ENCODE results near the gene LRRC36. TPM values are rescaled to one million over a fixed set of nuclear protein-coding genes. Genes with fewer than 3 reads are reported as not detected.
A peak's percentile ranks its signal among the peaks of the same experiment; 100 is the strongest.

LRRC36 gene
- total RNA-seq, 3 donors from 2014 or later (not counting 1 experiment from before 2014, with no cell fraction given): not detected

DNA sequence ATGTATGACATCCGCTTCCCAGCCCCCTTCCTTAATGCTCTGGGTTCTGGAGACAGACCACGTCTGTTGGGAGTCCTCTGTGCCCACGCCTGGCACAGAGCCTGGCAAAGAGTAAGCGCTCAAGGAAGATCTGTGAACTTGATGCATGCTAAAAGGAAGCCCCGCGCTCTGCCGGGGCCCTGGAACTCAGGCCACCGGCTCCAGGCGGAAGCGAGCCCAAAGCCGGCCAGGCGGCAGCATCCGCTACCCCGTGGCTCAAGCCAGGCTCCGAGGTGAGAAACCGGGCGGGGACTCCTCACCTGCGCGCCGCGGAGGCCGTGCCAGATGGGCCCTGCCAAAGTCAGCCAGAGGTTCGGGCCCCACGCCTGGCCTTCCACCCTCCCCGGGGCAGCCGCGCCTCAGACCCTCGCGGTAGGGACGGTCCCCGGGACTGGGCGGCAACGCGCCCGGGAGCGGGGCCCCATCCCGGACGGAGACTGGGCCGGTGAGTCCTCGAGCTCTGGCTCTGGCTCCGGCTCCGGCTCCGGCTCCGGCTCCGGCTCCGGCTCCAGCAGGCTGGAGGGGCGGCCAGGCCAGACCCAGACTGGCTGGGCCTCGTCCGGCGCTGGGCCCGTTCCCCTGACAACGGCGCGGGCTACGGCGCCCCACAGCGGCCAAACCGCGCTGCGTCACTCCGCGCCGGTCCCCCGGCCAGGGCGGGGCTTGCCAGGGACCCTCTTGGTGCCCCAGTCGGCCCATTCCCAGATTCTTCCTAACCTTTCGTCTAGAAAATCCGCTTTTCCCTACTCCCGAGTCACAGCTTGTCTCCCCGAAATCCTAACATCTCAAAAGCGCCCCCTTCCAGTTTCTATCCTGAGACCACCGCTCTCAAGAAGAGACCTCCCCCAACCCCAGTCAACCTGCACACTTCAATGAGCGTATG lies 89.5 kb downstream of the LRRC36 start, which contains the start of gene ZDHHC1:
Gene ZDHHC1, minus strand, starts transcription at position 606 of the 922 bp plus-strand sequence. CDS start 8,702 bp downstream, outside the sequence.
- DNase-seq (peak; percentile 57 to 63), ATAC-seq (peak; percentile 87 to 96 (median 95))
- peak within 1 kb of the TSS; percentile 64 to 69 for H3K27ac Mint-ChIP-seq
- peak within 1 kb of the TSS; percentile 84 for H3K4me3 Mint-ChIP-seq
- no peaks in the 10 kb centered on the region for H3K9me3 ChIP-seq (ENCODE audit: control insufficient read depth, insufficient read depth, low read length)
- no peaks in the 10 kb centered on the region for H3K36me3 ChIP-seq (ENCODE audit: control insufficient read depth, insufficient read depth, low read length)
- peaks cover 15 to 22% of the 10 kb centered on the region in 2 donors for H3K27me3 Mint-ChIP-seq (ENCODE audit: low read depth in 2 of 2)
- intact Hi-C loops (cut with micrococcal nuclease): no loop called here
- H3K4me1 ChIP-seq (ENCODE audit: control insufficient read depth, insufficient read depth, low read length): peaks cover 8% of the 10 kb centered on the region
- WGBS (ENCODE audit: insufficient coverage): 3% methylated on average over 73 of the region's 73 CpGs
- H3K9me3 Mint-ChIP-seq: no peaks in the 10 kb centered on the region
- H3K4me1 Mint-ChIP-seq: peaks cover 6 to 11% of the 10 kb centered on the region in 2 donors
- H3K27me3 ChIP-seq (ENCODE audit: control insufficient read depth, insufficient read depth, low read length): peaks cover 2% of the 10 kb centered on the region
- H3K36me3 Mint-ChIP-seq: no peaks in the 10 kb centered on the region
- peak within 1 kb of the TSS; percentile 39 for H3K4me3 ChIP-seq (ENCODE audit: low read length)
- TF ChIP-seq, protein P1, sequence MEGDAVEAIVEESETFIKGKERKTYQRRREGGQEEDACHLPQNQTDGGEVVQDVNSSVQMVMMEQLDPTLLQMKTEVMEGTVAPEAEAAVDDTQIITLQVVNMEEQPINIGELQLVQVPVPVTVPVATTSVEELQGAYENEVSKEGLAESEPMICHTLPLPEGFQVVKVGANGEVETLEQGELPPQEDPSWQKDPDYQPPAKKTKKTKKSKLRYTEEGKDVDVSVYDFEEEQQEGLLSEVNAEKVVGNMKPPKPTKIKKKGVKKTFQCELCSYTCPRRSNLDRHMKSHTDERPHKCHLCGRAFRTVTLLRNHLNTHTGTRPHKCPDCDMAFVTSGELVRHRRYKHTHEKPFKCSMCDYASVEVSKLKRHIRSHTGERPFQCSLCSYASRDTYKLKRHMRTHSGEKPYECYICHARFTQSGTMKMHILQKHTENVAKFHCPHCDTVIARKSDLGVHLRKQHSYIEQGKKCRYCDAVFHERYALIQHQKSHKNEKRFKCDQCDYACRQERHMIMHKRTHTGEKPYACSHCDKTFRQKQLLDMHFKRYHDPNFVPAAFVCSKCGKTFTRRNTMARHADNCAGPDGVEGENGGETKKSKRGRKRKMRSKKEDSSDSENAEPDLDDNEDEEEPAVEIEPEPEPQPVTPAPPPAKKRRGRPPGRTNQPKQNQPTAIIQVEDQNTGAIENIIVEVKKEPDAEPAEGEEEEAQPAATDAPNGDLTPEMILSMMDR (IDR thresholded peaks at IDR 0.05): peak; percentile 37
- no peak within 1 kb of the TSS for H3K27ac ChIP-seq (ENCODE audit: low read length)

DNA sequence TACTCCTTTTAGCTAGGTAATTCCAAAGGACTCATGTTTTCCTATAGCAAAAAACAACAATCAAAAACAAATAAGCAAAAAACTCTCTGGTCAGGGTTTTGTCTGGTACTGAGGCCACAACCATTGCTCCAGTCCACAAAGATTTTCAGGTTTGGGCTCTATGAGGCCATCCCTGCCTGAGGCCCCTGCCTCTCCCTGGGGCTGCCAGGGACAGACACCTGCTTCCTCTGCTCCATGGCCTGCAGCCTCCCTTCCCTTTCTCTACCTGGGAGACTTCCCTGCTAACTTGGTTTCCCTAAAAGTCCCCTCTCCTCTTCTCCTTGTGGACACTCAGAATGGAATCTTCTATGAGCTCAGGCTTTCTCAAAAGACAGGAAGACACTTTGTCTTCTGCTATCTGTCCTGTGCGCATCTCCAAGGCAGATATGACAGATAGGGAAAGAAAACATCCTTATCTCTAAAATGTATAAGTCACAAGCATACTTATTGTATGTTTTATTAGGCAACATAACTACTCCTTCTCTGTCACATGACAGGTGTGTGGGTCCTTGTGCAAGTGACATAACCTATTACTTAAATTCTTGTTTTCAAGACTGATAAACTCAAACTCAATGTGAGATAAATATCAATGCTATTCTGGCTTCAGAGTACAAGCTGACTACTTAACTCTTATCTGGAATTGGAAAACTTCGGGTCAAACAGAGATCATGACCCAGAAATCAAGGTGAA lies 90.9 kb downstream of the LRRC36 start:
- H3K4me1 ChIP-seq (ENCODE audit: control insufficient read depth, insufficient read depth, low read length): peaks cover 8% of the 10 kb centered on the region
- DNase-seq (no peak), ATAC-seq (no peak)
- no peaks in the 10 kb centered on the region for H3K36me3 ChIP-seq (ENCODE audit: control insufficient read depth, insufficient read depth, low read length)
- H3K27ac Mint-ChIP-seq: no peak overlapping the region
- peaks cover 6 to 11% of the 10 kb centered on the region in 2 donors for H3K4me1 Mint-ChIP-seq
- no peaks in the 10 kb centered on the region for H3K36me3 Mint-ChIP-seq
- H3K9me3 Mint-ChIP-seq: no peaks in the 10 kb centered on the region
- intact Hi-C loops (cut with micrococcal nuclease): no loop called here
- H3K9me3 ChIP-seq (ENCODE audit: control insufficient read depth, insufficient read depth, low read length): no peaks in the 10 kb centered on the region
- no peak overlapping the region for H3K4me3 ChIP-seq (ENCODE audit: low read length)
- H3K4me3 Mint-ChIP-seq: peak overlapping the region; percentile 66
- H3K27me3 Mint-ChIP-seq (ENCODE audit: low read depth in 2 of 2): peaks cover 17 to 22% of the 10 kb centered on the region in 2 donors
- WGBS (ENCODE audit: insufficient coverage): 91% methylated on average over 2 of the region's 2 CpGs
- TF ChIP-seq, protein P1 (IDR thresholded peaks at IDR 0.05): no peak
- H3K27me3 ChIP-seq (ENCODE audit: control insufficient read depth, insufficient read depth, low read length): peaks cover 2% of the 10 kb centered on the region
- no peak overlapping the region for H3K27ac ChIP-seq (ENCODE audit: low read length)

DNA sequence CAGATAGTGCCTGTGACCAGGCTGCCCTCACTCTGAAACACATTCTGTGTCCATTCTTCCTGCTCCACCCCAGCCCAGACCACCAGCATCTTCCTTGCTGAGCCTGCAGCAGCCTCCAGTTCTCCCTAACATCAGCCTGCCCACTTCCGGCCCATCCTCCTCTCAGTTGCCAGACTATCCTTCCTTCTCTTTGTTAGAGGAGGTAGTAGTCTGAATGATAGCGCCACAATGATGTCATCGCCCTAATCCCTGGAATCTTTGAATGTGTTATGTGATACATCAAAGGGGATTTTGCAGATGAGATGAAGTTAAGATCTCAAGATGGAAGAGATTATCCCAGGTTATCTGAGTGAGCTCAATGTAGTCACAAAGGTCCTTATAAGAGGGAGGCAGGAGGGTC lies 92.9 kb downstream of the LRRC36 start:
- Mint-ChIP-seq H3K27ac (no peak overlapping the region), H3K9me3 (no peaks in the 10 kb centered on the region), H3K4me3 (no peak overlapping the region), H3K36me3 (no peaks in the 10 kb centered on the region), H3K27me3 (ENCODE audit: low read depth in 2 of 2) (peaks cover 19 to 31% of the 10 kb centered on the region in 2 donors), H3K4me1 (peaks cover 6 to 11% of the 10 kb centered on the region in 2 donors)
- Histone ChIP-seq H3K4me3 (ENCODE audit: low read length) (no peak overlapping the region), H3K27me3 (ENCODE audit: control insufficient read depth, insufficient read depth, low read length) (peaks cover 2% of the 10 kb centered on the region), H3K27ac (ENCODE audit: low read length) (no peak overlapping the region), H3K4me1 (ENCODE audit: control insufficient read depth, insufficient read depth, low read length) (peaks cover 8% of the 10 kb centered on the region), H3K9me3 (ENCODE audit: control insufficient read depth, insufficient read depth, low read length) (no peaks in the 10 kb centered on the region), H3K36me3 (ENCODE audit: control insufficient read depth, insufficient read depth, low read length) (no peaks in the 10 kb centered on the region)
- TF ChIP-seq, protein P1 (IDR thresholded peaks at IDR 0.05): no peak
- DNase-seq: no peak
- intact Hi-C loops (cut with micrococcal nuclease): no loop called here
- no peak for ATAC-seq
- WGBS (ENCODE audit: insufficient coverage): 93% methylated on average over 2 of the region's 3 CpGs
